Gastroesophageal sphincter (tissue), 4 donors: ENCODE measurements around the gene SUV39H2. TPM values are rescaled to one million over a fixed set of nuclear protein-coding genes. Genes with fewer than 3 reads are reported as not detected.

Experiments used
- ATAC-seq: fragments of 150-250 bp; one replicate; pipeline ENCODE4 v1.9.1; 2016; ENCODE audit warnings: mild to moderate bottlenecking, moderate library complexity
- H3K27ac ChIP-seq, 4 donors: fragments of 200-600 bp; sonication (generic) in 3 of 4; 1 replicate in 3 of 4; 2 replicates in 1 of 4; pipeline ENCODE4 v1.5.1; 2016 to 2019
- H3K27me3 ChIP-seq: fragments of 200-600 bp; sonication (generic); one replicate; pipeline ENCODE4 v1.5.1; 2019
- H3K36me3 ChIP-seq, 2 donors: fragments of 200-600 bp; sonication (generic); one replicate each; pipeline ENCODE4 v1.5.1; 2019; ENCODE audit warnings: control low read depth in 1 of 2
- H3K4me1 ChIP-seq, 3 donors: fragments of 200-600 bp; sonication (generic); 1 replicate in 2 of 3; 2 replicates in 1 of 3; pipeline ENCODE4 v1.5.1; 2016 to 2019; ENCODE audit warnings: control low read depth in 2 of 3
- H3K4me3 ChIP-seq, 2 donors: fragments of 200-600 bp; sonication (generic); one replicate each; pipeline ENCODE4 v1.5.1; 2019; ENCODE audit warnings: mild to moderate bottlenecking in 1 of 2, moderate library complexity in 1 of 2
- H3K9me3 ChIP-seq, 3 donors: fragments of 200-600 bp; sonication (generic); one replicate each; pipeline ENCODE4 v1.5.1; 2017 to 2019; ENCODE audit warnings: control low read depth in 2 of 3
- CTCF ChIP-seq, 4 experiments: fragments of 200-600 bp in 2 of 4; fragments of 450-650 bp in 2 of 4; sonication (generic) in 1 of 4; IDR thresholded peaks; one replicate each; pipeline ENCODE4 v1.5.1; 2017 to 2019; ENCODE audit warnings: antibody characterized with exemption in 4 of 4, mild to moderate bottlenecking in 2 of 4, moderate library complexity in 2 of 4
- EP300 ChIP-seq: sonication (generic); formaldehyde crosslinking; IDR thresholded peaks from one replicate; pipeline ENCODE4 v1.6.1; 2017; ENCODE audit warnings: antibody characterized with exemption, mild to moderate bottlenecking
- POLR2A ChIP-seq, 2 donors: fragments of 450-650 bp; IDR thresholded peaks; one replicate each; pipeline ENCODE4 v1.6.1; 2017; ENCODE audit warnings: antibody characterized with exemption in 2 of 2, mild to moderate bottlenecking in 2 of 2, moderate library complexity in 1 of 2
- POLR2AphosphoS5 ChIP-seq: sonication (generic); formaldehyde crosslinking; IDR thresholded peaks from one replicate; pipeline ENCODE4 v1.6.1; 2017; ENCODE audit warnings: antibody characterized with exemption
- WGBS, 2 donors: methylation state at CpG; one replicate each; pipeline ENCODE4 v1.1.5; 2018; ENCODE audit warnings: low coverage in 1 of 2; 5-methylcytosine and 5-hydroxymethylcytosine counted together
- total RNA-seq, 4 donors: library from RNA; depleted of rRNA; stranded (reverse); fragments of >200 nt; gene quantifications; one replicate each; pipeline ENCODE4 v1.1.0, GENCODE V29; 2016

Gene SUV39H2
- total RNA-seq, 4 donors from 2014 or later: 4.4 to 6.2 (median 5.1) TPM

- Histone ChIP-seq H3K4me1 (peaks cover 0 to 13% (median 3%) of the 10 kb centered on the region in 3 donors), H3K9me3 (no peaks in the 10 kb centered on the region), H3K27ac (no peak overlapping the region), H3K27me3 (no peaks in the 10 kb centered on the region), H3K4me3 (no peak overlapping the region), H3K36me3 (no peaks in the 10 kb centered on the region)
- TF ChIP-seq POLR2AphosphoS5 (no peak), CTCF (IDR thresholded peaks at IDR 0.05) (no peak), POLR2A (IDR thresholded peaks at IDR 0.05) (no peak), EP300 (no peak)
- ATAC-seq: no peak
- WGBS, 2 donors: 93% methylated on average over 3 of the region's 3 CpGs
These were observed 5.4 kb downstream of the SUV39H2 start for GRCh38 chr10:14884082-14884481.

- WGBS, 2 donors: 79 to 100% methylated on average over 1 to 2 of the region's 2 CpGs
- Histone ChIP-seq H3K27ac (no peak overlapping the region), H3K4me3 (no peak overlapping the region), H3K9me3 (no peaks in the 10 kb centered on the region), H3K27me3 (no peaks in the 10 kb centered on the region), H3K36me3 (no peaks in the 10 kb centered on the region), H3K4me1 (no peaks in the 10 kb centered on the region)
- ATAC-seq: no peak
- TF ChIP-seq EP300 (no peak), POLR2AphosphoS5 (no peak), CTCF (IDR thresholded peaks at IDR 0.05) (no peak), POLR2A (IDR thresholded peaks at IDR 0.05) (no peak)
These were observed 10.7 kb downstream of the SUV39H2 start for GRCh38 chr10:14889318-14889717.

GRCh38 chr10:14891151-14891550 lies 12.5 kb downstream of the SUV39H2 start:
- WGBS, 2 donors: 71 to 100% methylated on average over 1 of the region's 1 CpG
- Histone ChIP-seq H3K4me3 (no peak overlapping the region), H3K27ac (no peak overlapping the region), H3K36me3 (no peaks in the 10 kb centered on the region), H3K4me1 (no peaks in the 10 kb centered on the region), H3K27me3 (no peaks in the 10 kb centered on the region), H3K9me3 (no peaks in the 10 kb centered on the region)
- TF ChIP-seq CTCF (IDR thresholded peaks at IDR 0.05) (no peak), EP300 (no peak), POLR2AphosphoS5 (no peak), POLR2A (IDR thresholded peaks at IDR 0.05) (no peak)
- no peak for ATAC-seq

- Histone ChIP-seq H3K4me3 (no peak overlapping the region), H3K27ac (no peak overlapping the region), H3K36me3 (peaks cover 5 to 43% of the 10 kb centered on the region in 2 donors), H3K9me3 (no peaks in the 10 kb centered on the region), H3K27me3 (no peaks in the 10 kb centered on the region), H3K4me1 (no peaks in the 10 kb centered on the region)
- ATAC-seq: no peak
- TF ChIP-seq POLR2A (IDR thresholded peaks at IDR 0.05): no peak
- no peak for TF ChIP-seq EP300
- TF ChIP-seq CTCF (IDR thresholded peaks at IDR 0.05): peak; percentile 29 to 53 (median 48)
- TF ChIP-seq POLR2AphosphoS5: no peak
- WGBS, 2 donors: 22 to 36% methylated on average over 1 of the region's 1 CpG
These were observed 25.7 kb downstream of the SUV39H2 start for GRCh38 chr10:14904316-14904732.

GRCh38 chr10:14904864-14905263 lies 26.2 kb downstream of the SUV39H2 start:
- Histone ChIP-seq H3K27ac (no peak overlapping the region), H3K36me3 (peaks cover 5 to 48% of the 10 kb centered on the region in 2 donors), H3K4me3 (no peak overlapping the region), H3K9me3 (no peaks in the 10 kb centered on the region), H3K4me1 (no peaks in the 10 kb centered on the region), H3K27me3 (no peaks in the 10 kb centered on the region)
- 92% methylated on average over 2 of the region's 2 CpGs for WGBS, 2 donors
- ATAC-seq: no peak
- TF ChIP-seq EP300 (no peak), POLR2A (IDR thresholded peaks at IDR 0.05) (no peak), POLR2AphosphoS5 (no peak), CTCF (IDR thresholded peaks at IDR 0.05) (no peak)
